Endometrial microvascular endothelial cells (primary cell): ENCODE measurements around the gene CD59. TPM values are rescaled to one million over a fixed set of nuclear protein-coding genes. Genes with fewer than 3 reads are reported as not detected.
"Not testable (repeated sequence)": the region's sequence is repeated elsewhere in the genome, so short reads cannot be mapped to it uniquely, and the experiment has no call there.

Experiments used
- in situ Hi-C: cut with HindIII; loops from 2 replicates; pipeline ENCODE4 v1.10.0; 2017; ENCODE audit warnings: low sequenced_read_pairs, low pct_unique_long_range_greater_than_20kb; ENCODE audit errors: inconsistent ontology term
- total RNA-seq: library from RNA; depleted of rRNA; stranded (reverse); fragments of >200 nt; gene quantifications from one replicate; pipeline ENCODE4 v1.2.3, GENCODE V29; 2015; ENCODE audit errors: inconsistent ontology term

The CD59 gene
- total RNA-seq, 1 donor from 2014 or later: 2,591 TPM

- in situ Hi-C loops: no loop called here
Measured at GRCh38 chr11:33684003-33684706, 52.1 kb downstream of the CD59 start.

- in situ Hi-C loops: no loop called here
Measured at GRCh38 chr11:33682446-33682845, 53.8 kb downstream of the CD59 start.

GRCh38 chr11:33682019-33682418 is 54.2 kb downstream of the CD59 start:
- in situ Hi-C loops: no loop called here

GRCh38 chr11:33678616-33679015 is 57.6 kb downstream of the CD59 start:
- in situ Hi-C loops: not testable (repeated sequence)

GRCh38 chr11:33674035-33674814 is 62.0 kb downstream of the CD59 start:
- in situ Hi-C loops: no loop called here

GRCh38 chr11:33672273-33672672 is 64.0 kb downstream of the CD59 start:
- in situ Hi-C loops: no loop called here

- in situ Hi-C loops: no loop called here
Measured at GRCh38 chr11:33670250-33671011, 65.8 kb downstream of the CD59 start.

- in situ Hi-C loops: no loop called here
Measured at GRCh38 chr11:33669598-33670249, 66.5 kb downstream of the CD59 start.

GRCh38 chr11:33668951-33669596 is 67.1 kb downstream of the CD59 start:
- in situ Hi-C loops: no loop called here

GRCh38 chr11:33668468-33668825 is 67.8 kb downstream of the CD59 start:
- in situ Hi-C loops: no loop called here

GRCh38 chr11:33667819-33668467 is 68.3 kb downstream of the CD59 start:
- in situ Hi-C loops: no loop called here

- in situ Hi-C loops: no loop called here
Measured at GRCh38 chr11:33665350-33666106, 70.7 kb downstream of the CD59 start.

- in situ Hi-C loops: no loop called here
Measured at GRCh38 chr11:33664827-33665226, 71.4 kb downstream of the CD59 start.

- in situ Hi-C loops: no loop called here
Measured at GRCh38 chr11:33664166-33664565, 72.1 kb downstream of the CD59 start.

GRCh38 chr11:33663121-33663520 is 73.1 kb downstream of the CD59 start:
- in situ Hi-C loops: no loop called here

GRCh38 chr11:33661526-33661925 is 74.7 kb downstream of the CD59 start:
- in situ Hi-C loops: not testable (repeated sequence)

- in situ Hi-C loops: no loop called here
Measured at GRCh38 chr11:33660962-33661361, 75.3 kb downstream of the CD59 start.
